ENCODE results near the gene SNX14.
A peak's percentile ranks its signal among the peaks of the same experiment; 100 is the strongest.

Gene SNX14

DNA sequence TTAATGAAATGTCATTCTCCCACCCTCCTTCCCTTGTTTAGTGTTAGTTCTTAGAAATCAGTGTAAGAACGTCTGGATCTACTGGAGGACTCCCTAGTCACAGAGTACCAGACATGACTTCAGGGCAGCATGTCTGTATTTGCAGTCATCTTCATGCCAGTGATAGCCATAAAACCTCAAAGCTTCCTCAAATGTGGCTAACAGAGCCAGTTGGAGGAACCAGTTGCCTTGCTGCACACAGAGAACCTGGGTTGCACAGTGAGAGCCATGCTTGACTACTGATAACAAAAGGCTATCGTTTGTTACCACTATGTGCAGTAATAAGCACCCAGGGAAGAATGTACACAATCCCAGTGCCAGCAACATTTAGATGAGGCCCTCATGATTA lies 123.6 kb downstream of the SNX14 start:
- TF ChIP-seq POLR2AphosphoS5 (IDR thresholded peaks at IDR 0.05; ENCODE audit: low read depth) (no peak), SPI1 (IDR thresholded peaks at IDR 0.05; ENCODE audit: borderline replicate concordance, low read depth) (no peak), GABPA (IDR thresholded peaks at IDR 0.05; ENCODE audit: low read depth) (no peak), CTCF (IDR thresholded peaks at IDR 0.05; ENCODE audit: insufficient read depth, low read length) (no peak)
- TF ChIP-seq, protein P1, sequence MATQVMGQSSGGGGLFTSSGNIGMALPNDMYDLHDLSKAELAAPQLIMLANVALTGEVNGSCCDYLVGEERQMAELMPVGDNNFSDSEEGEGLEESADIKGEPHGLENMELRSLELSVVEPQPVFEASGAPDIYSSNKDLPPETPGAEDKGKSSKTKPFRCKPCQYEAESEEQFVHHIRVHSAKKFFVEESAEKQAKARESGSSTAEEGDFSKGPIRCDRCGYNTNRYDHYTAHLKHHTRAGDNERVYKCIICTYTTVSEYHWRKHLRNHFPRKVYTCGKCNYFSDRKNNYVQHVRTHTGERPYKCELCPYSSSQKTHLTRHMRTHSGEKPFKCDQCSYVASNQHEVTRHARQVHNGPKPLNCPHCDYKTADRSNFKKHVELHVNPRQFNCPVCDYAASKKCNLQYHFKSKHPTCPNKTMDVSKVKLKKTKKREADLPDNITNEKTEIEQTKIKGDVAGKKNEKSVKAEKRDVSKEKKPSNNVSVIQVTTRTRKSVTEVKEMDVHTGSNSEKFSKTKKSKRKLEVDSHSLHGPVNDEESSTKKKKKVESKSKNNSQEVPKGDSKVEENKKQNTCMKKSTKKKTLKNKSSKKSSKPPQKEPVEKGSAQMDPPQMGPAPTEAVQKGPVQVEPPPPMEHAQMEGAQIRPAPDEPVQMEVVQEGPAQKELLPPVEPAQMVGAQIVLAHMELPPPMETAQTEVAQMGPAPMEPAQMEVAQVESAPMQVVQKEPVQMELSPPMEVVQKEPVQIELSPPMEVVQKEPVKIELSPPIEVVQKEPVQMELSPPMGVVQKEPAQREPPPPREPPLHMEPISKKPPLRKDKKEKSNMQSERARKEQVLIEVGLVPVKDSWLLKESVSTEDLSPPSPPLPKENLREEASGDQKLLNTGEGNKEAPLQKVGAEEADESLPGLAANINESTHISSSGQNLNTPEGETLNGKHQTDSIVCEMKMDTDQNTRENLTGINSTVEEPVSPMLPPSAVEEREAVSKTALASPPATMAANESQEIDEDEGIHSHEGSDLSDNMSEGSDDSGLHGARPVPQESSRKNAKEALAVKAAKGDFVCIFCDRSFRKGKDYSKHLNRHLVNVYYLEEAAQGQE (IDR thresholded peaks at IDR 0.05; ENCODE audit: insufficient replicate concordance, low read depth): no peak
- Histone ChIP-seq H3K27ac (replicated peaks) (no peak overlapping the region), H3K27me3 (ENCODE audit: insufficient read depth, poor library complexity, severe bottlenecking) (no peaks in the 10 kb centered on the region), H3K4me3 (replicated peaks; ENCODE audit: insufficient read depth, low read length) (no peak overlapping the region)
- peak in 1 of 2 experiments; percentile 43 for DNase-seq (ENCODE audit: low read depth in 1 of 2, low spot score in 1 of 2)

DNA sequence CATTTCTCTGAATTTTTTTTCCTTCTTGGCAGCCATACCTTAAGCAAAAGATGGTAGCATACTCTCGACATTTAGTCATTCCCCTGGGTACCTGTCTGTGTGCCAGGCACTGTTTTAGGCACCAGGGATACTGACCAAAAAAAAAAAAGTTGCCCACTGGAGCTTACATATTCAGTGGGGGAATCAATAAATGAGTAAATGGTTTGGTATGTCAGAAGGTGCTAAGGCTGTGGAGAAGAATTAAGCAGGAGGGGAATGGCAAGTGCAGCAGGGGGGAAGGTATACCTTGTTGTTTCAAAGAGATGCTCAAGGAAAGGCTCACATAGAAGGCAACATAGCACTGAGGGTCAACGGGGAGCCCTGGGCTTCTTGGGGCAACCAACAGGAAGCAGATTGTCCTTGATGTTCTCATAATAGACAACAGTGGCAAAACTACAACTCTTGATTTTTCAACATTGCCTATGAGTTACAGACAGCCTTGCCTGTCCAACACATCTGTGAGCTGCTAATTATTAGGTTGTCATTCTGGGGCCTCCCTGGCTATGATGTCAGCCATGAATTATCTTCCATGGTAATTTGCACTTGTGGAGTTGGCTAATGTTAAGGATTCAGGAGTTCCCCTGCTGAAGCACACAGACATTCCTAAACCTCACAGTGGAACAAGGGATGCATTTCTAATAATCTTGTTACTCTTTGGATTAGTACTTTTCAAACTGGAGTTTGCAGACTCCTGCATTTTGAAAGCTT lies 124.2 kb downstream of the SNX14 start:
- Histone ChIP-seq H3K27ac (replicated peaks) (no peak overlapping the region), H3K27me3 (ENCODE audit: insufficient read depth, poor library complexity, severe bottlenecking) (no peaks in the 10 kb centered on the region), H3K4me3 (replicated peaks; ENCODE audit: insufficient read depth, low read length) (no peak overlapping the region)
- TF ChIP-seq CTCF (IDR thresholded peaks at IDR 0.05; ENCODE audit: insufficient read depth, low read length): no peak
- TF ChIP-seq SPI1 (IDR thresholded peaks at IDR 0.05; ENCODE audit: borderline replicate concordance, low read depth): no peak
- no peak for TF ChIP-seq POLR2AphosphoS5 (IDR thresholded peaks at IDR 0.05; ENCODE audit: low read depth)
- TF ChIP-seq, protein P1 (IDR thresholded peaks at IDR 0.05; ENCODE audit: insufficient replicate concordance, low read depth): no peak
- no peak for TF ChIP-seq GABPA (IDR thresholded peaks at IDR 0.05; ENCODE audit: low read depth)
- DNase-seq (ENCODE audit: low read depth in 1 of 2, low spot score in 1 of 2): no peak

DNA sequence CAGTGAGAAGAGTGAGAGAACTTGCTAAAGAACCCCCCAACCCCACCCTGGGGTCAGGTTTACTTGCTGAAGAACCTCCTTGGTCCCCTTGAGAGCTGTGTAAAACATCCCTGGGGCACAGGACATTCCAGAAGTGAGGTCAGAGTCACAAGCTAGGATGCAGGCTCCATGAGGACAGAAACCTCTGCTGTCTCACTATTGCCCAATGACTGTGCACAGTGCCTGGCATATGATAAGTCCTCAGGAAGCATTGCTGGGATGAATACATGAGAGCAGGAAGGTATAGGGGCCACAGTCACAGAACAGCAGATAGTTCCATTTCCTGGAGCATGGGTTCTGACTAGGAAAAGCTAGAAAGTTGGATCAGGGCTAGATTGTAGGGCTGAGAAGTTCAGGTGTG lies 125.3 kb downstream of the SNX14 start:
- no peak overlapping the region for H3K4me3 ChIP-seq (replicated peaks; ENCODE audit: insufficient read depth, low read length)
- DNase-seq (ENCODE audit: low read depth in 1 of 2, low spot score in 1 of 2): no peak
- no peak overlapping the region for H3K27ac ChIP-seq (replicated peaks)
- TF ChIP-seq CTCF (IDR thresholded peaks at IDR 0.05; ENCODE audit: insufficient read depth, low read length) (no peak), POLR2AphosphoS5 (IDR thresholded peaks at IDR 0.05; ENCODE audit: low read depth) (no peak), SPI1 (IDR thresholded peaks at IDR 0.05; ENCODE audit: borderline replicate concordance, low read depth) (no peak), GABPA (IDR thresholded peaks at IDR 0.05; ENCODE audit: low read depth) (no peak)
- TF ChIP-seq, protein P1 (IDR thresholded peaks at IDR 0.05; ENCODE audit: insufficient replicate concordance, low read depth): no peak
- H3K27me3 ChIP-seq (ENCODE audit: insufficient read depth, poor library complexity, severe bottlenecking): no peaks in the 10 kb centered on the region

Measured in HL-60 (cell line).